Testis (tissue), 2 donors: Measurements from ENCODE around the gene C3orf38.

ENCODE experiments used
- CTCF ChIP-seq, 3 experiments: fragments of 450-650 bp in 2 of 3; fragments of 200-600 bp in 1 of 3; sonication (generic) in 1 of 3; IDR thresholded peaks; one replicate each; pipeline ENCODE4 v1.5.1; 2016 to 2019; ENCODE audit warnings: antibody characterized with exemption in 3 of 3, mild to moderate bottlenecking in 2 of 3, moderate library complexity in 1 of 3
- POLR2A ChIP-seq: fragments of 450-650 bp; IDR thresholded peaks from one replicate; pipeline ENCODE4 v1.6.1; 2017; ENCODE audit warnings: antibody characterized with exemption, mild to moderate bottlenecking, moderate library complexity

GRCh38 chr3:88166419-88166971 is 16.7 kb downstream of the C3orf38 start:
- TF ChIP-seq CTCF (IDR thresholded peaks at IDR 0.05) (no peak), POLR2A (no peak)
